Esophagus squamous epithelium (tissue), 4 donors: Measurements from ENCODE around the gene ULK4.

ENCODE experiments used
- CTCF ChIP-seq, 6 experiments: fragments of 450-650 bp in 4 of 6; fragments of 200-600 bp in 2 of 6; sonication (generic) in 2 of 6; IDR thresholded peaks; one replicate each; pipeline ENCODE4 v1.5.1; 2016 to 2019; ENCODE audit warnings: antibody characterized with exemption in 6 of 6, mild to moderate bottlenecking in 4 of 6, moderate library complexity in 4 of 6
- POLR2A ChIP-seq, 4 donors: fragments of 450-650 bp; IDR thresholded peaks; one replicate each; pipeline ENCODE4 v1.6.1; 2017; ENCODE audit warnings: antibody characterized with exemption in 4 of 4, mild to moderate bottlenecking in 4 of 4, moderate library complexity in 3 of 4

GRCh38 chr3:41880387-41880786, 81.5 kb downstream of the ULK4 start:
- TF ChIP-seq CTCF (IDR thresholded peaks at IDR 0.05) (no peak), POLR2A (IDR thresholded peaks at IDR 0.05) (no peak)
